NCI-H526 (cell line): ENCODE results near the gene PCSK5.

ENCODE experiments used
- DNase-seq, 2 experiments: peaks; one replicate each; lab custom pipeline; 2025; lab: John Stamatoyannopoulos, UW

The PCSK5 gene

DNA sequence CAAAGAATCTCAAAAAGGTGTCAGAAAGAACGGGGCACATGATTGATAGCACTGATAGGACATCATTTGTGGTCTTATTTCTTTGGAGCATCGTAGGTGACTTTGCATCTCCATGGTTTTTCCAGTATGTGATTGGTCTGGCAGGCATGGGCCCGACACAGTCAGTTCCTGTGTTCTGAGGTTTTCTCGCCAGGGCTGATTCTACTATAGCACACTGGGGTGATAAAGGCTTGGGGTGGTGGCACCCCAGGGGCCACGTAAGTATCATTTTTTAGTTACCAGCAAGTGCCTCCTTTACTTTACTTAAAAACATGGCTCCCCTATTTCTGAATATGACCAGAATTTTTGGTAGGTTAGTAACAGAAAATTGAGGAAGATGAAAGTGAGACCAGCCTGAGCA, 301.0 kb downstream of the PCSK5 start:
- no peak for DNase-seq

DNA sequence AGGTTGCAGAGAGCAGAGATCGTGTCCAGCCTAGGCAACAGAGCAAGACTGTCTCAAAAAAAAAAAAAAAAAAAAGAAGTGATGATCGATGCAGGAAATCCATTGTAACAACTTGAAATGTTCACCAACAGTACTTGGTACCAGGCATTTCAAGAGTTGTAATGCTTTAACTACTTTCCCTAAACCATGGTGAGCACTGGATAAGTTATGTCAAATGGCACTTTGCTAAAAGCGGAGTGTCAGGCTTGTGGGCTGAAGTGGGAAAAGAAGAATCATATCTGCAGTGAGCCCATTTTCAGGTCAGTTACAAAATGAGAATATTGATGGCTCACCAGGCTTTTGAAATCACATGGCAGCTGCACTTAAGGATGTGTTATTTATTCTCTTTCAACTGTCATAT, 301.5 kb downstream of the PCSK5 start:
- no peak for DNase-seq

DNA sequence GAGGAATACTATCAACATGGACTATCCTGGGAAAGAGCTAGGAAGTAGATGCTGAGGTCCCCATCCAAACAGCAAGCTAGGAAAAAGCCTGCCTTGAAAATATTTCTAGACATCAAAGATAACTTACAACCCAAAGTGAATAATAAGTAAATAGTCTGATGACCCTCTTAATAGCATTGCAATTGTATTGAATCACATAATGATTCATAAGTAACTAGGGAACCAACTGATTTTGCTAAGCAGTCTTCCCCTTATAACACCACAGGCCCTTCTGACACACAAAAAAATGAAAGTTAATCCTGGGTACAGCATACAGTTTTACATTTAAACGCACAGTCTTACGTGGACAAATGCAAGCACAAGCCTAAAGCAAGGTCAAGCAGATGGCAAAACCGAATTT, 304.4 kb downstream of the PCSK5 start:
- DNase-seq = no peak

DNA sequence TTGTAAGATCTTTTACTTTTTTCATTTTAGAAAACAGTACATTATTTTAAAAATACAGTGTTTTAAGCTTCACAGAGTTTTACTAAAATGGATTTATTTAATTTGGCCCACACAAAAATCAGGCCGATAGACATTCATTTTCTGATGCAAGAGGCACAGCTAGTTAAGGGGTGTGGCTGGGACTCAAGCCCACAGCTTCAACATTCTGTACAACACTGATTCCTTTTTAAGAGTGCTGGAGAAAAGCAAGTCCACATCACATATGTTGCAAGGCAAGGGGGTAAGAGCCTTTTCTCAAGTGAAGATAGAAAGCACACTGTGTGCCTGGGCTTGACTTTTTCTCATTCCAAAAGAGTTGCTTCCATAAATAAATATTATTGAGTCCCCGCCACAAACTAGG, 307.9 kb downstream of the PCSK5 start:
- DNase-seq = no peak

- DNase-seq = no peak
Observed at GRCh38 chr9:76200315-76200714, 309.8 kb downstream of the PCSK5 start.

DNA sequence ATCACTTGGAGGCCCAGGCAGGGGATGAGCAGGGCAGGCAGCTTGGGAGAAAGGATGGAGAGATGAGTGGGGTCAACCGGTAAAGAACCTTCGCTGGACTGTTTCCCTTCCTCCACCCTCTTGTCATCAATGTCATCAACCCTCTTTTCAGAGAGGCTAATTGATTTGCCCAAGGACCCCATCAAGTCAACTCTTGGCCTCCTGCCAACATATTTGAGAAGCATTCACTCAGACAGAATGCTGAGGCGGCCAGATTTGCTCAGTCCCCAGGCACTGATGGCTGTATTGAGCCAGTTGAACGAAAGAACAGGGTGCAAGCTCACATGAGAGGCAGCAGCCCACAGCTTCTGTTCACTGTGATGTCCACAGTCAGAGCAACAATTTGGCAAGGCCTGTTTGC, 310.3 kb downstream of the PCSK5 start:
- no peak for DNase-seq

DNA sequence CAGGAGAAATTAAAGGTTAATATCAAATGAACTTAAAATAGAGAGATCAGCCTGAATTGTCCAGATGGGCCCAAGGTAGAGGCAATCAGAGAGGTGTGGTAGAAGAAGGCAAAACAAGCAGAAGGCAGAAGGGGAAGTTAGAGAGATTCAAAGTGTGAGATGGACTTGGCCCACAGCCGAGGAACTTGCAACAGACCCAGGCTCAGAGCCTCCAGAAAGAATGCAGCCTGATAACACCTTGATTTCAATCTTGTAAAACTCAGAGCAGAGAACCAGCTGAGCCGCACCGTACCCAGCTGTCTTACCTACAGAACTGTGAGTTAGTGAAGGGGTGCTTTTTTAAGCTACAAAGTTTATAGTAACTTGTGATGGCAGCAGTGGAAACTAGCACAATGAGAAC, 312.9 kb downstream of the PCSK5 start:
- DNase-seq = no peak

GRCh38 chr9:76206821-76207220, 316.3 kb downstream of the PCSK5 start:
- no peak for DNase-seq

DNA sequence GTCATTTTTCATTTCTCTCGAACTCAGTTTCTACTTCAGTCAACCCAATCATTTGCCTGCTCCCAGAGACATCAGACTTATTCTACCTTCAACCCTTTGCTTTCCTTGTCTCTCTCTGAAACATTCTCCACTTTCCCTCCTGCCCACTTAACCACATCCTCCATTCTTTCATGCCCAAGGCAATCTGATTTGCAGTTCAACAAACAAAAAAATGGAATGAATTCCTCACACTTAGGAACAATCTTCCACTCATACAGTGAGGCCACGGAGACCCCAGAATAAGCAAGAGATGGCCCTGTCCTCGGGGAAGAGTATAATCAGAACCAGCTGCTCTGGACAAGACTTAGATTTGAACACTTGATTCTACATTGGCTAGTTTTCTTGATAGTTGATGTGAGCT, 323.3 kb downstream of the PCSK5 start:
- DNase-seq = no peak

DNA sequence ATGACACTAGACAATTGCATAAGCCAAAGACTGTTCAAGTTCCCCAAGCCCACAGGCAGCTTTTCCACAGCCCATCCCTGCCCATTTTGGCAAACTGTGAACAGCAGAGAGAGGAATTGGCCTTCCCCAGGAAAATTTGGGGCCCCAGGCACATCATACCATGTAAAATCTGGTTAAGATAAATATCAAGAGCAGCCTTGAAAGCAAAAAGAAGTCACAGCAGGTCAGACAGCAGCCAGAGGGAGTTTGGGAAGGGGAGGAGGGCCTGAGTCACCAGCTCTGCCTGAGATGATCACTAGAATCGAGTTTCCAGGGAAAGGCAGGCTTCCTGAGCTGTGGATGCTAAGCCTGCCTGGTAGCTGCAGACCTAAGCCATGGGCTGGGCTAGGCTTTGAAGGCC, 324.6 kb downstream of the PCSK5 start:
- DNase-seq = no peak

GRCh38 chr9:76216161-76216649, 325.7 kb downstream of the PCSK5 start:
- DNase-seq = no peak

GRCh38 chr9:76218117-76218885, 327.8 kb downstream of the PCSK5 start:
- no peak for DNase-seq

GRCh38 chr9:76218886-76219445, 328.5 kb downstream of the PCSK5 start:
- no peak for DNase-seq

- no peak for DNase-seq
Observed at GRCh38 chr9:76219560-76220151, 329.2 kb downstream of the PCSK5 start.

DNA sequence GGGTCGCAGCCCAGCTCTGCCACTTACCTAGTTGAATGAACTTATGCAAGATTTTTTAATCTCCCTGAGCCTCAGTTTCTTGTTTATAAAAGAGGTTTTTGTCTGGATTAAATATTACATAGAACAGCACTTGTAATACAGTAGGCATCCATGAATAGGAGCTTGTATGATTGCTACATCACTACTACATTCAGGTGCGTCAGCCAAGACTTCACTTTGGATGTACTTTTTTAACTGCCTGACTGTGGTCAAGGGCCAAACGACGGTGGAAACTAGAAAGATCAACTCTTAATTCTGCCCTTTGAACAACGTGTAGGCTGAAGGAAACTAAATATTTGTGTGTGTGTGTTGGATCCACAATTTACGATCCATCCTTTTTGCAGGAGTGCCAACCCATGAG, 330.9 kb downstream of the PCSK5 start:
- DNase-seq = no peak

- DNase-seq = no peak
Observed at GRCh38 chr9:76223749-76224340, 333.4 kb downstream of the PCSK5 start.

- no peak for DNase-seq
Observed at GRCh38 chr9:76227156-76227555, 336.7 kb downstream of the PCSK5 start.

DNA sequence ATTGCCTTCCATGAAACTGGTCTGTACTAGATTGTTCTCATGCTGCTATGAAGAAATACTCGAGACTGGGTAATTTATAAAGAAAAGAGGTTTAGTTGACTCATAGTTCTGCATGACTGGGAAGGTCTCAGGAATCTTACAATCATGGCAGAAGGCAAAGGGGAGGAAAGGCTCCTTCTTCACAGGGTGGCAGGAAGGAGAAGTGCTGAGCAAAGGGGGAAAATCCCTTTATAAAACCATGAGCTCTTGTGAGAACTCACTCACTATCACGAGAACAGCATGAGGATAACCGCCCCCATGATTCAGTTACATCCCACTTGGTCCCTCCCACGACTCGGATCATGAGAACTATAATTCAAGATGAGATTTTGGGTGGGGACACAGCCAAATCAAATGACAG, 340.5 kb downstream of the PCSK5 start:
- DNase-seq = no peak

DNA sequence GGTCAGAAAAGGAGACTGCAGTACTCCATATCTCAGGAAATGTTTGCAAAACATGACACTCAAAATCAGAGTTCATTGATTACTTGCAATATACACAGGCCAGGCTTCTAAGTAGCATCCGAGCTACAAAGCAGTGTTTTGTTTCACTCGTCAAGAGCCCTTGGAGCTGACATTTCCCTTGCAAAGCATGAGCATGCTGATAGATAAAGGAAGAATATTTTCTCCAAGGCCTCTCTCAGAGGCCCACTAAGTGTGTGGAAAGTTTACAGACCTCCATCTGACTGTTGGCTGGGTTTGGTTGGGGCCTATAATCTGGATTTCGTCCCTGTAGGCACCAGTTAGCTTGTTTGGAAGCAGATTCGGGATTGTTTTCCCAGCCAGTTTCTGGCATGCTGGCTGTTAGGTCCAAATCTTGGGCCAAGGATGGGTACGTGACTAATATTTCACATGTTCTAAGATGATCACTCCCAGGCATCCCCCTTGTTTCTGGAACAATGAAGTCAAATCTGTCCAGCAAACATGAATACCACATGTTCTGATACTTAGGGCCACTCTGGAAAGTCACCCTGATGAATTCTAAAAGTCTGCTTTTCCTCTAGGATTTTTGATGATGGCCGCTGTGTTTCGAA, 342.5 kb downstream of the PCSK5 start:
- no peak for DNase-seq

GRCh38 chr9:76240578-76240977, 350.1 kb downstream of the PCSK5 start:
- no peak for DNase-seq

DNA sequence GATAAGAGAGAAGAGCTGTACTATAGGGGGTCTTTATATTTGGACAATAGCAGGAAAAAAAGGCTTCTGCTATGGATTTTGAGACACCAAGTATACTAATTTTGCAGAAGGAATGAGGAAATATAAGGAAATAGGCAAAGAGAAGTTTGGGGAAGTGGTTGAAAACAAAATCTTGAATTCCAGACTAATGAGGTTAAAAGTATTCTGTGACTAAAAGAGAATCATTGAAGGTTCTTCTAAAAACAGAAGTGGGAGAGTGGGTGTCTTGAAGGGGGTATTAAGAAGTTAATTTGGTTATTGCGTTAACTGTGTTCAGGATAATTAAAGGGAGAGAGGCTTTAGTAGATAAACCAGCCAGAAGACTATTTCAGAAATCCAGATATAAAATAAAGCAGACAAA, 355.0 kb downstream of the PCSK5 start:
- no peak for DNase-seq

DNA sequence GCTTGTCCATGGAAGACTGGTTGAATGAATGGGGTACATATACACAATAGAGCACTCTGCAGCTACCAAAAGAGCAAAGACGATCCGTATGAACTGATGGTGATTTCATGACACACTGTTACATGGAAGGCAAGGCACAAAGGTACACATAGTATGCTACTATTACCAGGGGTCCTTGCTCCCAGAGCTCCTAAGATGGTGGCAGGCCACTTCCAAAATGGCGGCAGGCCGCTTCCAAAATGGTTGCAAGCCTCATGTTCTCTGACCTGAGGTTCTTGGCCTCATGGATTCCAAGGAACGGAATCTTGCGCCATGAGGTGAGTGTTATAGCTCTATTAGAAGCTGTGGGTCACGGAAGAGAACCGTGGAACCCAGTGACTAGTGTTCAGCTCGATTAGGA, 356.2 kb downstream of the PCSK5 start:
- no peak for DNase-seq

- no peak for DNase-seq
Observed at GRCh38 chr9:76247426-76247825, 357.0 kb downstream of the PCSK5 start.
